Keratinocyte (primary cell): ENCODE data around the gene OASL. TPM values are rescaled to one million over a fixed set of nuclear protein-coding genes. Genes with fewer than 3 reads are reported as not detected.

ENCODE experiments used
- DNase-seq: peaks from one replicate; pipeline ENCODE4 v3.0.0-alpha.2; 2011; ENCODE audit warnings: low read depth, missing footprints, low spot score
- FAIRE-seq: peaks from 2 replicates; lab custom pipeline; 2011; peaks lifted over from hg19 to GRCh38; lab: Jason Lieb, UNC
- H2AFZ ChIP-seq: 2 replicates; pipeline ENCODE4 v1.6.0; 2012; ENCODE audit warnings: low read length, control low read depth, inconsistent platforms; ENCODE audit not compliant: control insufficient read depth
- H3K27ac ChIP-seq: 2 replicates; pipeline ENCODE4 v1.5.1; 2011; ENCODE audit warnings: low read length; ENCODE audit not compliant: control insufficient read depth, insufficient read depth
- H3K27me3 ChIP-seq: 3 replicates; pipeline ENCODE4 v1.6.0; 2011; ENCODE audit warnings: low read length; ENCODE audit not compliant: control insufficient read depth, insufficient read depth; ENCODE audit errors: extremely low read depth
- H3K36me3 ChIP-seq, 2 experiments: 2 replicates in 1 of 2; 3 replicates in 1 of 2; pipeline ENCODE4 v1.5.1; 2011; ENCODE audit warnings: low read length in 2 of 2, mild to moderate bottlenecking in 1 of 2; ENCODE audit not compliant: control insufficient read depth in 2 of 2, insufficient read depth in 2 of 2; ENCODE audit errors: extremely low read depth in 1 of 2
- H3K4me1 ChIP-seq: 3 replicates; pipeline ENCODE4 v1.5.1; 2011; ENCODE audit warnings: low read length; ENCODE audit not compliant: control insufficient read depth, insufficient read depth; ENCODE audit errors: extremely low read depth
- H3K4me2 ChIP-seq: 3 replicates; pipeline ENCODE4 v1.6.0; 2011; ENCODE audit warnings: low read depth, low read length; ENCODE audit not compliant: control insufficient read depth, insufficient read depth; ENCODE audit errors: extremely low read depth
- H3K4me3 ChIP-seq, 3 experiments: fragments of 200-600 bp in 1 of 3; sonication (generic) in 1 of 3; 2 replicates in 2 of 3; 3 replicates in 1 of 3; pipeline ENCODE4 v1.5.1; 2011 to 2016; ENCODE audit warnings: low read length in 3 of 3, mild to moderate bottlenecking in 3 of 3, control low read depth in 2 of 3, inconsistent platforms in 1 of 3, low read depth in 1 of 3, mixed read lengths in 1 of 3, mixed run types in 1 of 3, moderate library complexity in 1 of 3; ENCODE audit not compliant: control insufficient read depth in 2 of 3, insufficient read depth in 2 of 3; ENCODE audit errors: extremely low read depth in 1 of 3
- H3K79me2 ChIP-seq: 2 replicates; pipeline ENCODE4 v1.6.0; 2012; ENCODE audit warnings: low read length; ENCODE audit not compliant: control insufficient read depth, insufficient read depth
- H3K9ac ChIP-seq: 3 replicates; pipeline ENCODE4 v1.6.0; 2011; ENCODE audit warnings: low read length; ENCODE audit not compliant: control insufficient read depth, insufficient read depth; ENCODE audit errors: extremely low read depth
- H3K9me1 ChIP-seq: 3 replicates; pipeline ENCODE4 v1.6.0; 2011; ENCODE audit warnings: low read length; ENCODE audit not compliant: control insufficient read depth, insufficient read depth; ENCODE audit errors: extremely low read depth
- H3K9me3 ChIP-seq: 2 replicates; pipeline ENCODE4 v1.5.1; 2012; ENCODE audit warnings: low read depth, low read length; ENCODE audit not compliant: control insufficient read depth
- H4K20me1 ChIP-seq: 3 replicates; pipeline ENCODE4 v1.6.0; 2011; ENCODE audit warnings: low read length; ENCODE audit not compliant: control insufficient read depth, insufficient read depth; ENCODE audit errors: extremely low read depth
- CTCF ChIP-seq, 3 experiments: IDR thresholded peaks in 1 of 3; conservative IDR thresholded peaks in 1 of 3; optimal IDR thresholded peaks in 1 of 3; 2 replicates in 2 of 3; 3 replicates in 1 of 3; pipeline versions ENCODE3 to v1.5.1; 2011; ENCODE audit warnings: low read length in 3 of 3, mild to moderate bottlenecking in 3 of 3, moderate library complexity in 2 of 3, control low read depth in 1 of 3, inconsistent platforms in 1 of 3; ENCODE audit not compliant: insufficient read depth in 2 of 3; ENCODE audit errors: extremely low read depth in 1 of 3
- EZH2 ChIP-seq: IDR thresholded peaks from one replicate; pipeline ENCODE4 v1.6.1; 2012; ENCODE audit warnings: inconsistent platforms, mild to moderate bottlenecking, low read length, moderate library complexity
- dilution Hi-C: fragments of 300-500 bp; cut with MboI; formaldehyde crosslinking; loops from one replicate; pipeline ENCODE4 v1.7.0; 2020; ENCODE audit warnings: low sequenced_read_pairs; ENCODE audit not compliant: extremely low pct_ligation_motif_present
- polyA plus RNA-seq, 5 experiments: library from polyadenylated mRNA; depleted of rRNA in 3 of 5; stranded (reverse) in 3 of 5; stranded (forward) in 1 of 5; unstranded in 1 of 5; fragments of >200 nt; gene quantifications; 1 replicate in 1 of 5; 2 replicates in 3 of 5; 3 replicates in 1 of 5; pipeline versions ENCODE4 v1.2.1 to v1.2.3, GENCODE V29; 2011 to 2012; ENCODE audit warnings: missing spikeins in 2 of 5, low read depth in 1 of 5, low replicate concordance in 1 of 5

Gene OASL
- polyA plus RNA-seq, 1 donor (not counting 4 experiments of a cell fraction or from before 2014, with no cell fraction given): 3.6 TPM

GRCh38 chr12:121087467-121088194, 48.6 kb upstream of the OASL start:
- Histone ChIP-seq H3K27ac (no peak overlapping the region), H3K4me1 (no peaks in the 10 kb centered on the region), H3K9me1 (no peaks in the 10 kb centered on the region), H3K9me3 (no peaks in the 10 kb centered on the region), H3K4me2 (no peak overlapping the region), H4K20me1 (no peaks in the 10 kb centered on the region), H3K79me2 (no peaks in the 10 kb centered on the region), H3K27me3 (peaks cover 3% of the 10 kb centered on the region), H3K36me3 (no peaks in the 10 kb centered on the region), H2AFZ (no peak overlapping the region), H3K9ac (no peak overlapping the region), H3K4me3 (no peak overlapping the region)
- no peak for DNase-seq
- dilution Hi-C loops: no loop called here
- no peak for FAIRE-seq
- no peak for TF ChIP-seq EZH2
- TF ChIP-seq CTCF (optimal IDR thresholded peaks at IDR 0.05 in 1 of 3, IDR thresholded peaks at IDR 0.05 in 1 of 3, conservative IDR thresholded peaks at IDR 0.05 in 1 of 3; ENCODE audit: extremely low read depth in 1 of 3, insufficient read depth in 2 of 3, low read length in 3 of 3): no peak

- H4K20me1 ChIP-seq: no peaks in the 10 kb centered on the region
- H3K9me1 ChIP-seq: no peaks in the 10 kb centered on the region
- no peak for DNase-seq
- H3K27ac ChIP-seq: no peak overlapping the region
- no peaks in the 10 kb centered on the region for H3K79me2 ChIP-seq
- no peaks in the 10 kb centered on the region for H3K9me3 ChIP-seq
- H3K27me3 ChIP-seq: peaks cover 3% of the 10 kb centered on the region
- no peak overlapping the region for H2AFZ ChIP-seq
- FAIRE-seq: no peak
- dilution Hi-C loops: no loop called here
- H3K4me3 ChIP-seq: no peak overlapping the region
- no peaks in the 10 kb centered on the region for H3K4me1 ChIP-seq
- H3K36me3 ChIP-seq: no peaks in the 10 kb centered on the region
- no peak overlapping the region for H3K9ac ChIP-seq
- TF ChIP-seq EZH2: no peak
- TF ChIP-seq CTCF (optimal IDR thresholded peaks at IDR 0.05 in 1 of 3, IDR thresholded peaks at IDR 0.05 in 1 of 3, conservative IDR thresholded peaks at IDR 0.05 in 1 of 3; ENCODE audit: extremely low read depth in 1 of 3, insufficient read depth in 2 of 3, low read length in 3 of 3): no peak
- no peak overlapping the region for H3K4me2 ChIP-seq
These were observed 47.8 kb upstream of the OASL start for GRCh38 chr12:121086781-121087295.
